Measurements from ENCODE around the gene DTNBP1. TPM values are rescaled to one million over a fixed set of nuclear protein-coding genes. Genes with fewer than 3 reads are reported as not detected.
A peak's percentile ranks its signal among the peaks of the same experiment; 100 is the strongest.

DTNBP1 gene
- total and polyA plus RNA-seq, 11 donors, result 7.0 to 38.4 (median 18.5) TPM

- Histone ChIP-seq H3K27me3 (no peaks in the 10 kb centered on the region), H3K36me3 (peaks cover 0 to 27% (median 23%) of the 10 kb centered on the region in 9 donors), H3K4me1 (peaks cover 0 to 35% (median 7%) of the 10 kb centered on the region in 12 donors), H3K27ac (no peak overlapping the region), H3K4me3 (no peak overlapping the region), H3K9me3 (no peaks in the 10 kb centered on the region)
- ATAC-seq (no peak), DNase-seq (no peak)
- WGBS, 4 donors, result 96 to 98% (median 97%) methylated on average over 4 of the region's 4 CpGs
- intact Hi-C loops (cut with DNase I), result no loop called here
- TF ChIP-seq POLR2A (IDR thresholded peaks at IDR 0.05) (no peak), CTCF (IDR thresholded peaks at IDR 0.05) (no peak)
Observed at GRCh38 chr6:15484821-15485220, 178.0 kb downstream of the DTNBP1 start.

DNA sequence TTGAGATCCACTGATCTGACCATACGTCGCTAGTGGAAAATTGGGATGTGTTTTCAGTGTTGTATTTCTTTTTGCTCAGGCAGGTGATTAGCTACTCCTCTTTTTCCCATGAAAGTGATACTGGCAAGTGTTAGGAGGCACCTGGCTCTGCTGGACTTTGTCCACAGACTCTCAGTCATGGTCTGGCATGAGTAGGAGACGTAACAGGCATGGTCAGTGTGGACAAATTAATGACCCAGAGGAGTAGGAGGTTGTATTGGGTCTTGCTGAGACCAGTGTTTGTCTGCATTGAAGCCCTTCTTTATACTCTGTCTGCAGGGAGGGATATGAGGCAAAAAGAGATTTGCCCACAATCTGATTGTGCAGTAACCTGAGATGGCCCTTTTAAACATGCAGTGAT lies 178.7 kb downstream of the DTNBP1 start:
- H3K27ac ChIP-seq, result no peak overlapping the region
- peaks cover 0 to 38% (median 12%) of the 10 kb centered on the region in 12 donors for H3K4me1 ChIP-seq
- TF ChIP-seq POLR2A (IDR thresholded peaks at IDR 0.05) (no peak), CTCF (IDR thresholded peaks at IDR 0.05) (no peak)
- intact Hi-C loops (cut with DNase I), result no loop called here
- no peak for ATAC-seq
- WGBS, 4 donors, result 78 to 91% (median 83%) methylated on average over 3 of the region's 3 CpGs
- H3K36me3 ChIP-seq, result peaks cover 0 to 23% (median 20%) of the 10 kb centered on the region in 9 donors
- DNase-seq, result no peak
- H3K27me3 ChIP-seq, result no peaks in the 10 kb centered on the region
- H3K4me3 ChIP-seq, result no peak overlapping the region
- no peaks in the 10 kb centered on the region for H3K9me3 ChIP-seq

DNA sequence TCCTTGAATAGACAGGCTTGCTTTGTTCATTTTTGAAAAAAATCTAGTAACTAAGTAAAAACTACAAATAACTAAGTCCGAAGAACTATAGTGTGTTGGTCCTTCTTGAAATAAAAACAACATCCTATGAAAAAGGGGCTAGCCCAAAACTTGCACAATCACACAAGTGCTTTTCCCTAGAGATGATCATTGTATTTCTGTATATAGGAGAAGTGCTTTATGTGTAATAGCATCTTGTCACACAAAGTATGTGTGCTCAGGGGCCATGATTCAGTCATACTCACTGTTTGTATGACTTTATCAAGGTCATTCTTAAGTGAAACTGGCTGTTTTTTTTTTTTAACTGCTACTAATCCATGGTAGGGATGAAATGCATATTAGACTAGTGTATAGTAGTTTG lies 179.8 kb downstream of the DTNBP1 start:
- H3K4me1 ChIP-seq, result peaks cover 0 to 46% (median 12%) of the 10 kb centered on the region in 12 donors
- H3K27ac ChIP-seq, result no peak overlapping the region
- ATAC-seq, result no peak
- H3K9me3 ChIP-seq, result no peaks in the 10 kb centered on the region
- H3K4me3 ChIP-seq, result no peak overlapping the region
- WGBS, 4 donors, result 97 to 100% (median 98%) methylated on average over 1 of the region's 1 CpG
- intact Hi-C loops (cut with DNase I), result no loop called here
- peaks cover 0 to 12% (median 10%) of the 10 kb centered on the region in 9 donors for H3K36me3 ChIP-seq
- no peaks in the 10 kb centered on the region for H3K27me3 ChIP-seq
- TF ChIP-seq CTCF (IDR thresholded peaks at IDR 0.05) (no peak), POLR2A (IDR thresholded peaks at IDR 0.05) (no peak)
- DNase-seq, result no peak

- TF ChIP-seq CTCF (IDR thresholded peaks at IDR 0.05), result no peak
- TF ChIP-seq POLR2A (IDR thresholded peaks at IDR 0.05), result no peak
- H3K27ac ChIP-seq, result no peak overlapping the region
- 55 to 73% (median 68%) methylated on average over 10 of the region's 10 CpGs for WGBS, 4 donors
- H3K36me3 ChIP-seq, result no peaks in the 10 kb centered on the region
- intact Hi-C loops (cut with DNase I), result no loop called here
- peaks cover 0 to 58% (median 24%) of the 10 kb centered on the region in 12 donors for H3K4me1 ChIP-seq
- H3K27me3 ChIP-seq, result no peaks in the 10 kb centered on the region
- DNase-seq, result no peak
- H3K4me3 ChIP-seq, result no peak overlapping the region
- H3K9me3 ChIP-seq, result no peaks in the 10 kb centered on the region
- ATAC-seq, result peak in 2 of 4 donors; percentile 27 to 34
Observed at GRCh38 chr6:15481390-15482291, 181.2 kb downstream of the DTNBP1 start.
